Cerebellar cortex (tissue), 1 donor: Measurements from ENCODE around the gene H2AZ1.
"Not testable (repeated sequence)": the region's sequence is repeated elsewhere in the genome, so short reads cannot be mapped to it uniquely, and the experiment has no call there.

Source experiments
- DNase-seq: peaks from one replicate; pipeline ENCODE4 v3.0.0-alpha.2; 2015; ENCODE audit warnings: low spot score

The H2AZ1 gene

GRCh38 chr4:99949999-99950912, at the start of gene H2AZ1:
Gene H2AZ1, minus strand, starts transcription at chr4:99950275. Its CDS starts 105 bp downstream, at chr4:99950170.
- peak; percentile 100 for DNase-seq

GRCh38 chr4:99998062-99998867, 48.2 kb upstream of the H2AZ1 start:
- peak; percentile 50 for DNase-seq

- DNase-seq = no peak
These were observed 41.7 kb upstream of the H2AZ1 start for GRCh38 chr4:99991741-99992140.

GRCh38 chr4:99987681-99988080, 37.6 kb upstream of the H2AZ1 start:
- no peak for DNase-seq

- DNase-seq = no peak
These were observed 36.7 kb upstream of the H2AZ1 start for GRCh38 chr4:99986792-99987191.

- DNase-seq = no peak
These were observed 33.3 kb upstream of the H2AZ1 start for GRCh38 chr4:99983289-99983943.

GRCh38 chr4:99979872-99980271, 29.8 kb upstream of the H2AZ1 start:
- no peak for DNase-seq

- DNase-seq = no peak
These were observed 21.5 kb upstream of the H2AZ1 start for GRCh38 chr4:99971453-99972111.

GRCh38 chr4:99968330-99968729, 18.3 kb upstream of the H2AZ1 start:
- DNase-seq = no peak

GRCh38 chr4:99966692-99967091, 16.6 kb upstream of the H2AZ1 start:
- no peak for DNase-seq

- DNase-seq = no peak
These were observed 15.7 kb upstream of the H2AZ1 start for GRCh38 chr4:99965674-99966350.

GRCh38 chr4:99965173-99965572, 15.1 kb upstream of the H2AZ1 start:
- DNase-seq = no peak

- DNase-seq = no peak
These were observed 11.6 kb upstream of the H2AZ1 start for GRCh38 chr4:99961711-99962110.

- no peak for DNase-seq
These were observed 10.6 kb upstream of the H2AZ1 start for GRCh38 chr4:99960648-99961047.

- not testable (repeated sequence) for DNase-seq
These were observed 8.1 kb upstream of the H2AZ1 start for GRCh38 chr4:99958207-99958606.

GRCh38 chr4:99950913-99951254, 809 bp upstream of the H2AZ1 start:
- no peak for DNase-seq

- DNase-seq = peak; percentile 99
These were observed 759 bp downstream of the H2AZ1 start for GRCh38 chr4:99949034-99949998.

- DNase-seq = peak; percentile 11
These were observed 2.5 kb downstream of the H2AZ1 start for GRCh38 chr4:99947608-99948007.

- no peak for DNase-seq
These were observed 2.9 kb downstream of the H2AZ1 start for GRCh38 chr4:99947190-99947578.
